ENCODE data around the gene DNAAF6. TPM values are rescaled to one million over a fixed set of nuclear protein-coding genes. Genes with fewer than 3 reads are reported as not detected.
A peak's percentile ranks its signal among the peaks of the same experiment; 100 is the strongest.
"Not testable (repeated sequence)": the region's sequence is repeated elsewhere in the genome, so short reads cannot be mapped to it uniquely, and the experiment has no call there.

The DNAAF6 gene
- total RNA-seq (not detected), polyA plus RNA-seq (not detected), total RNA-seq (0 to 0.98 (median 0) reads per million in 6 experiments)

GRCh38 chrX:107205770-107206696 is at the start of gene DNAAF6, which contains the start of gene NUP62CL:
DNAAF6 (plus strand) TSS chrX:107206611; CDS start chrX:107212876, 6,265 bp downstream.
NUP62CL (minus strand) TSS chrX:107206433; CDS start chrX:107175146, 31,287 bp downstream.
- peak; percentile 32 to 88 (median 68) for DNase-seq
- peaks cover 0 to 3% (median 0%) of the 10 kb centered on the region in 5 donors for H3K27me3 Mint-ChIP-seq
- no peaks in the 10 kb centered on the region for H3K36me3 Mint-ChIP-seq
- ATAC-seq: peak; percentile 94 to 95
- H3K9me3 Mint-ChIP-seq: no peaks in the 10 kb centered on the region
- POLR2A ChIA-PET: no interaction called here
- H3K4me1 Mint-ChIP-seq: peaks cover 0 to 7% (median 0%) of the 10 kb centered on the region in 4 donors
- peak within 1 kb of the TSS; percentile 20 to 94 (median 84) for H3K27ac Mint-ChIP-seq
- H3K4me3 Mint-ChIP-seq: peak within 1 kb of the TSS; percentile 84 to 93 (median 90)

- POLR2A ChIA-PET, ATAC-seq, H3K27ac Mint-ChIP-seq, DNase-seq, H3K4me1 Mint-ChIP-seq, H3K36me3 Mint-ChIP-seq, H3K27me3 Mint-ChIP-seq, H3K9me3 Mint-ChIP-seq, H3K4me3 Mint-ChIP-seq: not testable (repeated sequence)
These were observed 48.8 kb upstream of the DNAAF6 start for GRCh38 chrX:107157618-107158017.

GRCh38 chrX:107167163-107167921 is 39.1 kb upstream of the DNAAF6 start:
- POLR2A ChIA-PET: no interaction called here
- no peaks in the 10 kb centered on the region for H3K9me3 Mint-ChIP-seq
- H3K27me3 Mint-ChIP-seq: no peaks in the 10 kb centered on the region
- H3K36me3 Mint-ChIP-seq: peaks cover 0 to 1% (median 0%) of the 10 kb centered on the region in 3 donors
- no peak for DNase-seq
- H3K4me3 Mint-ChIP-seq: no peak overlapping the region
- H3K4me1 Mint-ChIP-seq: no peaks in the 10 kb centered on the region
- no peak overlapping the region for H3K27ac Mint-ChIP-seq
- ATAC-seq: no peak

GRCh38 chrX:107168257-107168656 is 38.2 kb upstream of the DNAAF6 start:
- Mint-ChIP-seq H3K4me3 (no peak overlapping the region), H3K27ac (no peak overlapping the region), H3K9me3 (no peaks in the 10 kb centered on the region), H3K4me1 (no peaks in the 10 kb centered on the region), H3K36me3 (peaks cover 0 to 1% (median 0%) of the 10 kb centered on the region in 3 donors), H3K27me3 (no peaks in the 10 kb centered on the region)
- no peak for ATAC-seq
- POLR2A ChIA-PET: no interaction called here
- no peak for DNase-seq

DNA sequence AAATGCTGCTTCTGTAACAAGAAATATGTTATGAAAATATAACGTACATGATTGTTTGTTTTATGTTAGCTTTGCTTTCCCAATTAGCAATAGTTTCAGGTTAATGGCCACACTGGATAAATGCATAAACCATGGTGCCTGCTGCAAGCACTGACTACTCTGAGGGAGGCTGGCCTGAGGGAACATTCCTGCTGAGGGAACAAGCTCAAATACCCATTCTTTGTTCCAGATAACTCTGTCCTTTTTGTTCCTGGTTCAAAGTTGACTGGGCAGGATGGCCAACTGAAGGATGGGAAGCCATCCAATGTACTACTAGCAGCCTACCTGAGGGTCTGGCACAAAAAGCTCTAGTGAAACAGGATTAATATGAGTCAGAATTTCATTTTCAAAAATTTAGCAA is 37.7 kb upstream of the DNAAF6 start:
- ATAC-seq: no peak
- POLR2A ChIA-PET: no interaction called here
- H3K27me3 Mint-ChIP-seq: no peaks in the 10 kb centered on the region
- H3K9me3 Mint-ChIP-seq: no peaks in the 10 kb centered on the region
- no peak overlapping the region for H3K4me3 Mint-ChIP-seq
- H3K4me1 Mint-ChIP-seq: no peaks in the 10 kb centered on the region
- no peak overlapping the region for H3K27ac Mint-ChIP-seq
- DNase-seq: no peak
- peaks cover 0 to 1% (median 0%) of the 10 kb centered on the region in 3 donors for H3K36me3 Mint-ChIP-seq

DNA sequence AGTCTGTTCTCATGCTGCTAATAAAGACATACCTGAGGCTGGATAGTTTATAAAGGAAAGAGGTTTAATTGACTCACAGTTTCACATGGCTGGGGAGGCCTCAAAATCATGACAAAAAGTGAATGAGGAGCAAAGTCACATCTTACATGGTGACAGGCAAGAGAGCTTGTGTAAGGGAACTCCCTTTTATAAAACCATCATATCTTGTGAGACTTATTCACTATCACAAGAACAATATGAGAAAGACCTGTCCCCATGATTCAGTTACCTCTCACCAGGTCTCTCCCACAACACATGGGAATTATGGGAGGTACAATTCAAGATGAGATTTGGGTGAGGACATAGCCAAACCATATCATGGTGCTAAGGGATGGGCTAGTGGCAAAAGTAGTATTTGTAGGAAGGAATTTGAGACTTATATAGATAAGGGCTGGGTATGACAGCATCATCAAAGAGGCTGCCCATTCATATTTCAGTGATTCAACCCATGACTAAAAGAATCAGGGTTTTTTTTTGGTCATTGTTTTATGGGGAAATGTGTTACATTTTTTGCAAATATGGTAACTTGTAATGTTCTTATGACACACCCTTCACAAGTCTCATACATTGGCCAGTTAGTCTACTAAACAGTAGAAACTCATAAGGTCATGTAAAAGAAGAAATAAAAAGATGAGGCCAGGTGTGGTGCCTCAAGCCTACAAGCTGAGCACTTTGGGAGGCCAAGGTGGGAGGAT is 34.9 kb upstream of the DNAAF6 start:
- POLR2A ChIA-PET: no interaction called here
- Mint-ChIP-seq H3K9me3 (no peaks in the 10 kb centered on the region), H3K4me1 (no peaks in the 10 kb centered on the region), H3K36me3 (peaks cover 0 to 1% (median 0%) of the 10 kb centered on the region in 3 donors), H3K27me3 (no peaks in the 10 kb centered on the region), H3K4me3 (no peak overlapping the region), H3K27ac (peak overlapping the region in 1 of 10 donors; percentile 81)
- DNase-seq (no peak), ATAC-seq (no peak)

DNA sequence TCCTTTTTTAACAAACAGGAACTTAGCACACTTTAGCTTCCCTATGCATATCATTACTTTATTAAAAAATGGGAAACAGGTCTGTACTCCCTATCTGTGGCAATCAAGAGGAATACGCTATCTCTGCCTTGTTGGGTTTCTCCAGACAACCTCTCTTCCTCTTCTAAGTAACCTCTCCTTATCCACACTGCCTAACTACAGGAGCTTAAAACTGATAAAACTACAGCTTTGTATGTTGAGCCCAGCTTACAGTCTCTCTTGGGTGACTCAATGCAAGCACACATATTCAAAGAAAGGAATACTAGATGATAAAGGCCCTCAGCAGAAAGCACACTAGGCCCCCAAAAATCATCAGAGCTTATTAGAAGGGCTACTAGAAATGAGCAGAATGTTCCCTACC is 9.1 kb upstream of the DNAAF6 start:
- ATAC-seq: no peak
- POLR2A ChIA-PET: no interaction called here
- H3K27me3 Mint-ChIP-seq: no peaks in the 10 kb centered on the region
- H3K4me1 Mint-ChIP-seq: no peaks in the 10 kb centered on the region
- no peaks in the 10 kb centered on the region for H3K36me3 Mint-ChIP-seq
- H3K4me3 Mint-ChIP-seq: no peak overlapping the region
- no peak for DNase-seq
- H3K27ac Mint-ChIP-seq: no peak overlapping the region
- no peaks in the 10 kb centered on the region for H3K9me3 Mint-ChIP-seq

DNA sequence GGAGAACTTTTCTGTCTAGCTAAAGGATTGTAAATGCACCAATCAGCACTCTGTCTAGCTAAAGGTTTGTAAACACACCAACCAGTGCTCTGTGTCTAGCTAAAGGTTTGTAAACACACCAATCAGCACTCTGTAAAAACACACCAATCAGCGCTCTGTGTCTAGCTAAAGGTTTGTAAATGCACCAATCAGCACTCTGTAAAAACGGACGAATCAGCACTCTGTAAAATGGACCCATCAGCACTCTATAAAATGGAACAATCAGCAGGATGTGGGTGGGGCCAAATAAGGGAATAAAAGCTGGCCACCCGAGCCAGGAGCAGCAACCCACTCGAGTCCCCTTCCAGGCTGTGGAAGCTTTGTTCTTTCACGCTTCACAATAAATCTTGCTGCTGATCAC is 8.3 kb upstream of the DNAAF6 start:
- DNase-seq, ATAC-seq, H3K9me3 Mint-ChIP-seq, H3K27ac Mint-ChIP-seq, H3K4me3 Mint-ChIP-seq, H3K27me3 Mint-ChIP-seq, POLR2A ChIA-PET, H3K4me1 Mint-ChIP-seq, H3K36me3 Mint-ChIP-seq: not testable (repeated sequence)

- POLR2A ChIA-PET: no interaction called here
- Mint-ChIP-seq H3K27me3 (peaks cover 0 to 3% (median 0%) of the 10 kb centered on the region in 5 donors), H3K4me1 (no peaks in the 10 kb centered on the region), H3K27ac (no peak overlapping the region), H3K36me3 (no peaks in the 10 kb centered on the region), H3K4me3 (no peak overlapping the region), H3K9me3 (no peaks in the 10 kb centered on the region)
- no peak for DNase-seq
- ATAC-seq: no peak
These were observed 6.9 kb upstream of the DNAAF6 start for GRCh38 chrX:107199491-107199890.

GRCh38 chrX:107204068-107204605 is 2.3 kb upstream of the DNAAF6 start:
- Mint-ChIP-seq H3K36me3 (no peaks in the 10 kb centered on the region), H3K27me3 (peaks cover 0 to 3% (median 0%) of the 10 kb centered on the region in 5 donors), H3K9me3 (no peaks in the 10 kb centered on the region), H3K27ac (no peak overlapping the region), H3K4me1 (peaks cover 0 to 7% (median 0%) of the 10 kb centered on the region in 4 donors), H3K4me3 (peak overlapping the region in 1 of 10 donors; percentile 6)
- POLR2A ChIA-PET: no interaction called here
- no peak for ATAC-seq
- DNase-seq: no peak

DNA sequence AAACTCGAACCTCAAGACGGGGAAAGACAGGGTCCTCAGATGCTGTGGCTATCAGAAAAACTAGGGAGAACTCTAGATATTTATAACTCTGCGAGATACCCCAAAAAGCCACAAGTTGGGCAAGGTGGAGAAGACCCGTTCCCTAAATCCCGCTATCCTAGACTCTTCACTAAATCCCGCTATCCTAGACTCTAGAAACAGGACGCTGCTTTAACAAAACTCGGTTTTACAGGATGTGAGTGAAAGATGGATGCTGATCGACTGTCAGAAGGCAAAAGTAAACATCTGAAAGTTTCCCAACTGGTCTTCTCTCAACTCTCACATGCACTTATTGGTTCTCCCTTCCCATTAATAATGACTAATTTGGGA is 270 bp downstream of the DNAAF6 start:
- no peak for ATAC-seq
- Mint-ChIP-seq H3K36me3 (no peaks in the 10 kb centered on the region), H3K4me3 (peak overlapping the region; percentile 84 to 93 (median 90)), H3K27me3 (peaks cover 0 to 3% (median 0%) of the 10 kb centered on the region in 5 donors), H3K4me1 (peaks cover 0 to 7% (median 0%) of the 10 kb centered on the region in 4 donors), H3K27ac (peak overlapping the region in 8 of 10 donors; percentile 48 to 94 (median 86)), H3K9me3 (no peaks in the 10 kb centered on the region)
- POLR2A ChIA-PET: no interaction called here
- no peak for DNase-seq

DNA sequence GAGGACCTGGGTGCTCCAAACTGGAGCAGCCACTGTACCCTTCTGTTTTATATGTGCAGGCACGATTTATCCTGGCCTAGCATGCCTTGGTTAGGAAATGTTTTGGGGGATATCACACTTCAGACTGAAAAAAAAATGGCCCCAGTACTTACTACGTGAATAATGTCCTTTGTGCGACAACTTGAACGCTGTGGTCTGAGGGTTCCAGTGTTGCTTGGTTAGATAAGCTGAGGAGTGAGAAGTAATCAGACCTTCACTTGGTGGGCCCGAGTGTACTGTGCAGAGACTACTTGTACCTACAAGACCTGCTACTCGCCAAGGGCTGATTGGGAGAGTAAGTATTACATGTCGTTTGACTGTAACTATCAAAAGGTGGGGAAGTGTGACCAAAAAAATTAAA is 678 bp downstream of the DNAAF6 start:
- no peak for DNase-seq
- ATAC-seq: no peak
- POLR2A ChIA-PET: no interaction called here
- H3K27ac Mint-ChIP-seq: peak overlapping the region in 2 of 10 donors; percentile 14 to 73
- peaks cover 0 to 7% (median 0%) of the 10 kb centered on the region in 4 donors for H3K4me1 Mint-ChIP-seq
- no peaks in the 10 kb centered on the region for H3K36me3 Mint-ChIP-seq
- no peaks in the 10 kb centered on the region for H3K9me3 Mint-ChIP-seq
- H3K4me3 Mint-ChIP-seq: peak overlapping the region in 3 of 10 donors; percentile 52 to 84 (median 65)
- H3K27me3 Mint-ChIP-seq: peaks cover 0 to 3% (median 0%) of the 10 kb centered on the region in 5 donors
